ENCODE data around the gene SH3RF1. TPM values are rescaled to one million over a fixed set of nuclear protein-coding genes. Genes with fewer than 3 reads are reported as not detected.

The SH3RF1 gene
- total and polyA plus RNA-seq, 2 of the 13 experiments (the other 11 are each of a cell fraction or from before 2014, with no cell fraction given) = 3.1 to 3.2 TPM

DNA sequence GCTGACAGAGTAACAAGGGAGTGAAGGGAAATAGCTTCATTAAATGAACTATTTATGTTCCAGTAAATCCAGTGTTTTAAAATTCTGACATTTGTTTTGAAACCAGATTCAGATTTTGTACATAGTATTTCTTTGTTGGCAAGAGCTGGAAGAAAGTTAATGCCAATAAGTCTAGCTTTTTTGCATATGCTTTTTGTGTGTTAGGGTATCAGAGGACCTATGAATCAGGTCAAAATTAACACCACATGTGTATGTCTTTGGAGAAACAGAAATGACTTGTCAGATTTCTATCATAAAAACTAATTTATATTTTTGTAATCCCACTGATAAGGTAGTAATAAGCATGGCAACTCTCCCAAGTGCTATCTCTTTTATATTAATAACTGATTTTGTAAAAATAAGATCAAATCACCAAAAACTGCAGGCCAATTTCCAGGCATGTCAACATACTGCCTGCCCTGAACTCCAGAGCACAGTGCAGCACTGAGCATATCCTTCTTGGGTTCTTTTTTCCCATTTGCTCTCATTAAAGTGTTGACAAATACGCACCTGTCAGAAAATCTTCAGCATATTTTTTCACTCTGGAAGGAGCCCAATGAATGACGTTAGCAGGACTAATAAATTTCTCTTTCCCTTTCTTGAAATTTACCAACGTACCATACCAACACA, 65.5 kb downstream of the SH3RF1 start:
- BruUV-seq (replicated peaks) = no TSS peak
- H3K79me2 ChIP-seq (ENCODE audit: insufficient read depth, low read length) = no peaks in the 10 kb centered on the region
- TF ChIP-seq HNRNPH1 (optimal IDR thresholded peaks at IDR 0.05; ENCODE audit: low read depth, low read length) = no peak
- TF ChIP-seq ZNF709 (CRISPR knock-in tag; IDR thresholded peaks at IDR 0.05) = no peak
- TF ChIP-seq ZNF614 (CRISPR knock-in tag; IDR thresholded peaks at IDR 0.05; ENCODE audit: borderline replicate concordance) = no peak
- TF ChIP-seq, protein P1, sequence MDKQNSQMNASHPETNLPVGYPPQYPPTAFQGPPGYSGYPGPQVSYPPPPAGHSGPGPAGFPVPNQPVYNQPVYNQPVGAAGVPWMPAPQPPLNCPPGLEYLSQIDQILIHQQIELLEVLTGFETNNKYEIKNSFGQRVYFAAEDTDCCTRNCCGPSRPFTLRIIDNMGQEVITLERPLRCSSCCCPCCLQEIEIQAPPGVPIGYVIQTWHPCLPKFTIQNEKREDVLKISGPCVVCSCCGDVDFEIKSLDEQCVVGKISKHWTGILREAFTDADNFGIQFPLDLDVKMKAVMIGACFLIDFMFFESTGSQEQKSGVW (CRISPR knock-in tag; IDR thresholded peaks at IDR 0.05; ENCODE audit: borderline replicate concordance) = no peak
- no peak for TF ChIP-seq ZNF713 (CRISPR knock-in tag; IDR thresholded peaks at IDR 0.05)
- no peak for TF ChIP-seq ZNF589 (CRISPR knock-in tag; conservative IDR thresholded peaks at IDR 0.05)
- TF ChIP-seq GLI4 (CRISPR knock-in tag; IDR thresholded peaks at IDR 0.05; ENCODE audit: borderline replicate concordance) = no peak
- TF ChIP-seq ARNTL (CRISPR knock-in tag; IDR thresholded peaks at IDR 0.05) = no peak
- TF ChIP-seq, protein P2, sequence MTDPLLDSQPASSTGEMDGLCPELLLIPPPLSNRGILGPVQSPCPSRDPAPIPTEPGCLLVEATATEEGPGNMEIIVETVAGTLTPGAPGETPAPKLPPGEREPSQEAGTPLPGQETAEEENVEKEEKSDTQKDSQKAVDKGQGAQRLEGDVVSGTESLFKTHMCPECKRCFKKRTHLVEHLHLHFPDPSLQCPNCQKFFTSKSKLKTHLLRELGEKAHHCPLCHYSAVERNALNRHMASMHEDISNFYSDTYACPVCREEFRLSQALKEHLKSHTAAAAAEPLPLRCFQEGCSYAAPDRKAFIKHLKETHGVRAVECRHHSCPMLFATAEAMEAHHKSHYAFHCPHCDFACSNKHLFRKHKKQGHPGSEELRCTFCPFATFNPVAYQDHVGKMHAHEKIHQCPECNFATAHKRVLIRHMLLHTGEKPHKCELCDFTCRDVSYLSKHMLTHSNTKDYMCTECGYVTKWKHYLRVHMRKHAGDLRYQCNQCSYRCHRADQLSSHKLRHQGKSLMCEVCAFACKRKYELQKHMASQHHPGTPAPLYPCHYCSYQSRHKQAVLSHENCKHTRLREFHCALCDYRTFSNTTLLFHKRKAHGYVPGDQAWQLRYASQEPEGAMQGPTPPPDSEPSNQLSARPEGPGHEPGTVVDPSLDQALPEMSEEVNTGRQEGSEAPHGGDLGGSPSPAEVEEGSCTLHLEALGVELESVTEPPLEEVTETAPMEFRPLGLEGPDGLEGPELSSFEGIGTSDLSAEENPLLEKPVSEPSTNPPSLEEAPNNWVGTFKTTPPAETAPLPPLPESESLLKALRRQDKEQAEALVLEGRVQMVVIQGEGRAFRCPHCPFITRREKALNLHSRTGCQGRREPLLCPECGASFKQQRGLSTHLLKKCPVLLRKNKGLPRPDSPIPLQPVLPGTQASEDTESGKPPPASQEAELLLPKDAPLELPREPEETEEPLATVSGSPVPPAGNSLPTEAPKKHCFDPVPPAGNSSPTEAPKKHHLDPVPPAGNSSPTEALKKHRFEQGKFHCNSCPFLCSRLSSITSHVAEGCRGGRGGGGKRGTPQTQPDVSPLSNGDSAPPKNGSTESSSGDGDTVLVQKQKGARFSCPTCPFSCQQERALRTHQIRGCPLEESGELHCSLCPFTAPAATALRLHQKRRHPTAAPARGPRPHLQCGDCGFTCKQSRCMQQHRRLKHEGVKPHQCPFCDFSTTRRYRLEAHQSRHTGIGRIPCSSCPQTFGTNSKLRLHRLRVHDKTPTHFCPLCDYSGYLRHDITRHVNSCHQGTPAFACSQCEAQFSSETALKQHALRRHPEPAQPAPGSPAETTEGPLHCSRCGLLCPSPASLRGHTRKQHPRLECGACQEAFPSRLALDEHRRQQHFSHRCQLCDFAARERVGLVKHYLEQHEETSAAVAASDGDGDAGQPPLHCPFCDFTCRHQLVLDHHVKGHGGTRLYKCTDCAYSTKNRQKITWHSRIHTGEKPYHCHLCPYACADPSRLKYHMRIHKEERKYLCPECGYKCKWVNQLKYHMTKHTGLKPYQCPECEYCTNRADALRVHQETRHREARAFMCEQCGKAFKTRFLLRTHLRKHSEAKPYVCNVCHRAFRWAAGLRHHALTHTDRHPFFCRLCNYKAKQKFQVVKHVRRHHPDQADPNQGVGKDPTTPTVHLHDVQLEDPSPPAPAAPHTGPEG (CRISPR knock-in tag; IDR thresholded peaks at IDR 0.05) = no peak
- no peak for TF ChIP-seq KDM2A (CRISPR knock-in tag; IDR thresholded peaks at IDR 0.05; ENCODE audit: borderline replicate concordance, low read depth)
- no peak for TF ChIP-seq ZNF451 (CRISPR knock-in tag; IDR thresholded peaks at IDR 0.05)
- TF ChIP-seq, protein P3, sequence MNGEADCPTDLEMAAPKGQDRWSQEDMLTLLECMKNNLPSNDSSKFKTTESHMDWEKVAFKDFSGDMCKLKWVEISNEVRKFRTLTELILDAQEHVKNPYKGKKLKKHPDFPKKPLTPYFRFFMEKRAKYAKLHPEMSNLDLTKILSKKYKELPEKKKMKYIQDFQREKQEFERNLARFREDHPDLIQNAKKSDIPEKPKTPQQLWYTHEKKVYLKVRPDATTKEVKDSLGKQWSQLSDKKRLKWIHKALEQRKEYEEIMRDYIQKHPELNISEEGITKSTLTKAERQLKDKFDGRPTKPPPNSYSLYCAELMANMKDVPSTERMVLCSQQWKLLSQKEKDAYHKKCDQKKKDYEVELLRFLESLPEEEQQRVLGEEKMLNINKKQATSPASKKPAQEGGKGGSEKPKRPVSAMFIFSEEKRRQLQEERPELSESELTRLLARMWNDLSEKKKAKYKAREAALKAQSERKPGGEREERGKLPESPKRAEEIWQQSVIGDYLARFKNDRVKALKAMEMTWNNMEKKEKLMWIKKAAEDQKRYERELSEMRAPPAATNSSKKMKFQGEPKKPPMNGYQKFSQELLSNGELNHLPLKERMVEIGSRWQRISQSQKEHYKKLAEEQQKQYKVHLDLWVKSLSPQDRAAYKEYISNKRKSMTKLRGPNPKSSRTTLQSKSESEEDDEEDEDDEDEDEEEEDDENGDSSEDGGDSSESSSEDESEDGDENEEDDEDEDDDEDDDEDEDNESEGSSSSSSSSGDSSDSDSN (CRISPR knock-in tag; IDR thresholded peaks at IDR 0.05) = no peak
- TF ChIP-seq, protein P4, sequence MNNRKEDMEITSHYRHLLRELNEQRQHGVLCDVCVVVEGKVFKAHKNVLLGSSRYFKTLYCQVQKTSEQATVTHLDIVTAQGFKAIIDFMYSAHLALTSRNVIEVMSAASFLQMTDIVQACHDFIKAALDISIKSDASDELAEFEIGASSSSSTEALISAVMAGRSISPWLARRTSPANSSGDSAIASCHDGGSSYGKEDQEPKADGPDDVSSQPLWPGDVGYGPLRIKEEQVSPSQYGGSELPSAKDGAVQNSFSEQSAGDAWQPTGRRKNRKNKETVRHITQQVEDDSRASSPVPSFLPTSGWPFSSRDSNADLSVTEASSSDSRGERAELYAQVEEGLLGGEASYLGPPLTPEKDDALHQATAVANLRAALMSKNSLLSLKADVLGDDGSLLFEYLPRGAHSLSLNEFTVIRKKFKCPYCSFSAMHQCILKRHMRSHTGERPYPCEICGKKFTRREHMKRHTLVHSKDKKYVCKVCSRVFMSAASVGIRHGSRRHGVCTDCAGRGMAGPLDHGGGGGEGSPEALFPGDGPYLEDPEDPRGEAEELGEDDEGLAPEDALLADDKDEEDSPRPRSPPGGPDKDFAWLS (CRISPR knock-in tag; IDR thresholded peaks at IDR 0.05; ENCODE audit: borderline replicate concordance) = no peak

More for the DNA sequence above, 65.5 kb downstream of the SH3RF1 start:
- WGBS (ENCODE audit: low lambda C conversion rate) = 96% methylated on average over 3 of the region's 3 CpGs
- Histone ChIP-seq H3K4me2 (ENCODE audit: low read depth, low read length) (no peak overlapping the region), H3K9me3 (ENCODE audit: low read length) (no peaks in the 10 kb centered on the region), H4K20me1 (ENCODE audit: insufficient read depth, low read length) (no peaks in the 10 kb centered on the region), H3K27ac (ENCODE audit: extremely low read length, insufficient read depth, low read length) (no peak overlapping the region), H3K36me3 (replicated peaks in 1 of 2; ENCODE audit: control insufficient read depth in 1 of 2, insufficient read depth in 2 of 2, low read length in 2 of 2) (no peaks in the 10 kb centered on the region), H2AFZ (ENCODE audit: low read length) (no peak overlapping the region), H3K4me1 (ENCODE audit: insufficient read depth, low read length) (peaks cover 59% of the 10 kb centered on the region), H3K9ac (ENCODE audit: insufficient read depth, low read depth, low read length) (no peak overlapping the region), H3K4me3 (replicated peaks in 1 of 3; ENCODE audit: insufficient read depth in 1 of 3, low read depth in 2 of 3, low read length in 3 of 3) (no peak overlapping the region), H3K27me3 (ENCODE audit: control insufficient read depth in 1 of 2, insufficient read depth in 2 of 2, low read length in 2 of 2) (no peaks in the 10 kb centered on the region)
- ChIA-PET POLR2A (no interaction called here), CTCF (ENCODE audit: low intra/inter-chr PET ratio, low total read pairs) (no interaction called here)
- DNase-seq (ENCODE audit: low spot score) (no peak), ATAC-seq (no peak), FAIRE-seq (no peak)
- intact Hi-C loops (cut with micrococcal nuclease; ENCODE audit: unreplicated experiment) = no loop called here
- in situ Hi-C loops (cut with HindIII; ENCODE audit: extremely low pct_ligation_motif_present, low pct_unique_long_range_greater_than_20kb) = no loop called here

All from HepG2 (cell line).